Right kidney (tissue), 1 donor: Measurements from ENCODE around the gene GNG3.
"Not testable (repeated sequence)": the region's sequence is repeated elsewhere in the genome, so short reads cannot be mapped to it uniquely, and the experiment has no call there.

Source experiments
- DNase-seq: peaks from one replicate; pipeline ENCODE4 v3.0.0-alpha.2; 2016

The GNG3 gene

DNA sequence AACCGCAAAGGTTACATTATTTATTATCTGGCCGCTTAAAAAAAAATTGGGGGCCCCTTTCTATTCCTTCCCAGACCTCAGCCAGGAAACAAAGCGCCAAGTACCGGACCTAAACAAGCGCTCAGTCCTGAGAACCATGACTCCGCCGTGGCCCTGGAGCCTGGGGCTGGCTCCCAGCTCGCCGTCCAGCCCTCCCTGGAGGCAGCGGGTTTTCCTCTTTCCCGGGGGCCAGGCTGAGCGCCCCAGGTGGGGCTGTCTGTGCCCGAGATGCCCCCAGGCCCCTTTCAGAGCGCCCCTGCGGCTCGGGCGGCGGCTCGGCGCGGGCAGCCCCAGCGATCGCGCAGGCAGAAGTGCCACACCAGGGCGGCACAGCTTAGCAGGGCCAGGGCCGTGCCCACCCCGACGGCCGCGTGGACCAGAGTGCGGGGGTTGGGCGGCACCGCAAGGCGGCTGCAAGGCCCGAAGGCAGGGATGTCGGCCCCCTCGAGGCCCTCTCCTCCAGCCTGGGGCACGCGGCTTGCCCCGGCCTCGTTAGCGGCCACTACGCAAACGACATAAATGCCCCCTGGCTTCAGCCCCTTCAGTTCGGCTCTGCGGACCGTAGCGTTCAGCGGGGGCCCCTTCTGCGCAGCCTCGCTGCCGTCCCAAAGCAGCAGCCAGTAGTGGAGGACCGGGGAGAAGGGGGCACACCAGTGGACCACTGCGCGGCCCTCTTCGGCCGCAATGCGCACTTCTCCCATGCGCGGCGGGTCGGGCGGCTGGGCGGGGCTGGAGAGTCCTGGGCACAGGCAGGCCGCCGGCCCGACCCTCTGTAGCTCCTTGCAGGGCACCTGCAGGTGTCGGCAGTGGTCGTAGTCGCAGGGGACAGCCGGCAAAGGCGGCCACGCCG is 19.7 kb upstream of the GNG3 start:
- peak; percentile 80 for DNase-seq

DNA sequence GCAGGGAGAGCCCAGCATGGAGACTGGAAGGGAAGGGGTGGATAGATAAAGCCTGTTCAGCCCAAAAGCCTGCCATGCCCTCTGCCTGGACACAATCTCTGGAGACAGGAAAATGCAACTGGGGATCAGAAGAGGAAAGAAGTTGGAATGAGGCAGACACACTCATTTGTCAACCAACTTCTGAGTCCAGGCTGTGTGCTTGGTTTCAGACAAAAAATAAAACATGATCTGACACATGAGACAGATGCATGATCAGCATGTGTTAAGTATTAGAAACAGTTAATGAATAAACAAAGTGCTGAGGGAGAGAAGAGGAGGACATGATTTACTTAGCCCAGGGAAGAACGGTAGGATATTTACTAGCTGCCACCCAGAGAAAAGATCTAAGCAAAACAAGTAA is 19.0 kb upstream of the GNG3 start:
- DNase-seq: no peak

DNA sequence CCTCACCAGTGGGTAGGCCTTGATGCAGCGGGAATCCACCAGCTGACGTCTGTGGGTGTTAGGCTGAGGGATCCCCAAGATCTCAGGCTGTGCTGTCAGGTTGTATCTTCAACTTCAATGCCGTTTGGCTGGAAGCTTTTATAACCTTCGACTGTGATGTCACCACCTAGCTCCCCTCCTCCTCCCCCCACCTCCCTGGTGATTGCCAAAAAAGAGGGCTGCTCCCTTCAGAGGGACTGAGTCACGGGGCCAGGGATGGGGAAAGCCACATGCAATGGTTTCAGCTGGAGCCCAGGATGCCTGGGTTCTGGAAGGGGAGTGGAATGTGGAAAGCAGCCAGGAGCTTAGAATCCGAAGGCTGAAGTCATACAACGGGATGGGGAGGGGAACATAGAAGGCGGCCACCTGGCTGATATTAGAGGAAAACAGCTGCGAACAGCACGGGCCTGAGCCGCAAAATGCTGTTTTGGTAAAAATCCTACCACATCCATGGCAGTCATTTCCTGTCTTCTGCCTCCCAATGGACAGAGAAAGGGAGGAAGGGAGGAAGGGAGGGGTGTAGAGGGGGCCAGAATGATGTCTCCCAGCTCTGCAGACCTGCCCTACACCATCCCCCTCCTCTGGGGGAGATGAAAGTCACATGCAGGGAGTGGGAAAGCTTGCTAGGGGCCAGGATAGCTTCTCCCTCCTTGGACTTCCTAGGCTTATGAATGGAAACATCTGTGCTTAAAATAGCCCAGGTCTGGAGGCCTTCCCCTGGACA is 17.9 kb upstream of the GNG3 start, which contains the start of gene LRRN4CL:
Gene LRRN4CL (minus strand): TSS at position 110 of the 763 bp plus-strand sequence. CDS start 1,022 bp downstream, outside the sequence.
- DNase-seq: peak; percentile 17

DNA sequence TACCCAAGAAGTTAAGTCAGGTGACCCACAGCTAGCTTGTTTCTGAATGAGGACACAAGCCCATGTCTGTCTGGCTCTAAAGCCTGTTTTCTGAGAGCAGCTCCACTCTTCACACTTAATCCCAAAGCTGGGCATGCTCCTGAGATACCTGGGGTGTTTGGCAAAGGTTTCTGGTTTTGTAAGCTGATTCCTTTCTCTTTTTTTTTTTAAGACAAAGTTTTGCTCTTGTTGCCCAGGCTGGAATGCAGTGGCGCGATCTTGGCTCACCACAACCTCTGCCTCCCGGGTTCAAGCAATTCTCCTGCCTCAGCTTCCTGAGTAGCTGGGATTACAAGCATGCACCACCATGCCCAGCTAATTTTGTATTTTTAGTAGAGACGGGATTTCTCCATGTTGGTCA is 13.9 kb upstream of the GNG3 start:
- DNase-seq: not testable (repeated sequence)

DNA sequence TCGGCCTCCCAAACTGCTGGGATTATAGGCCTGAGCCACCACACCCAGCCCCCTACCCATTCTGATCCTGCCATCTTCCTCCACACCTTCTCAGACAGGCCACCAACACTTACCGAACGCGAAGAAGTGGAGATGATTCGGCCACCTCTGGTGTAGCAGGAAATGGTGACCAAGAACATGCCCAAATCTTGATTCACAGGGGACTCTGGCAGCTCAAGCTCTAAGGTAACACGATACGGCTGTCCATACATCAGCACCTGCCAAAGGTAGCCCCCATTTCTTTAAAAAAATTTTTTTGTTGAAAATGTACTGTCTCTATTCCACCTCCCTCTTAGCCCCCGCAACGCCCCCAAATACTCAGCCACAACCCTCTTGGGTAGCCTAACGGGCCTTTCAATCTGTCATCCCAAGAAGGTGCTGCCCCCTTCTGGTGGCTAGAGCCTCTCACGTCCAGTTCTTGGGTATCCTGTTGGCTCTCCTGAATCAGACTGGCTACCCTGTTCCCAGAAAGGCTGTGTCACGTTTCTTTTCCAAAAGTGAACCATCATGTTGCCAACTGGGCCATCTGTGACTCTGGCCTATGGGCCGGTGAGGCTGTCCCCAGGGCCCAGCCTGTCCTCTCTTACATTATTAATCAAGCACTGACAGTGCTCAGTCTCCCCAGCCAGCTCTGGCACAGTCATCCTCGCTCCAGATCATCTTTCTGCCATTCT is 12.9 kb upstream of the GNG3 start:
- peak; percentile 51 for DNase-seq

DNA sequence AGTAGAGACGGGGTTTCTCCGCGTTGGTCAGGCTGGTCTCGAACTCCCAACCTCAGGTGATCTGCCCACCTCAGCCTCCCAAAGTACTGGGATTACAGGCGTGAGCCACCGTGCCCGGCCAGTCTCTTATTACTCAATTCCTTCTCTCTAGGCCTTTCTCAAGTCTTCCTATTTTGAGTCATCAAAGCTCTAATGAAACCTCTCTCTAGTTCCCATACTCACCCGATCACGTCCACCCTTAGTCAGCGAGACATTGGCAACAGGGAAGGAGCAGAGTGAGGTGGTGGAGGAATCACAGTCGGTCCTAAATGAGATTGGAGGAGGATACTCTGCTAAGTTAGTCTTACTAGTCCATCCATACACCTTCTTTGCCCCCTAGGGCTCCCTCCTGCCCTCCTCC is 5.2 kb upstream of the GNG3 start:
- no peak for DNase-seq

DNA sequence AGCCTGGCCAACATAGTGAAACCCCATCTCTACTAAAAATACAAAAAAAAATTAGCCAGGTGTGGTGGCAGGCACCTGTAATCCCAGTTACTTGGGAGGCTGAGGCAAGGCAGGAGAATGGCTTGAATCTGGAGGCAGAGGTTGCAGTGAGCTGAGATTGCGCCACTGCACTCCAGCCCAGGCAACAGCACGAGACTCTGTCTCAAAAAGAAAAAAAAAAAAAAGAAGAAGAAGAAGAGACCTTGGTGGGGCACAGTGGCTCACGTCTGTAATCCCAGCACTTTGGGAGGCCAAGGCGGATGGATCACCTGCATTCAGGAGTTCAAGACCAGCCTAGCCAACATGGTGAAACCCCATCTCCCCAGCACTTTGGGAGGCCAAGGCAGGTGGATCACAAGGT is 3.6 kb upstream of the GNG3 start:
- DNase-seq: not testable (repeated sequence)

DNA sequence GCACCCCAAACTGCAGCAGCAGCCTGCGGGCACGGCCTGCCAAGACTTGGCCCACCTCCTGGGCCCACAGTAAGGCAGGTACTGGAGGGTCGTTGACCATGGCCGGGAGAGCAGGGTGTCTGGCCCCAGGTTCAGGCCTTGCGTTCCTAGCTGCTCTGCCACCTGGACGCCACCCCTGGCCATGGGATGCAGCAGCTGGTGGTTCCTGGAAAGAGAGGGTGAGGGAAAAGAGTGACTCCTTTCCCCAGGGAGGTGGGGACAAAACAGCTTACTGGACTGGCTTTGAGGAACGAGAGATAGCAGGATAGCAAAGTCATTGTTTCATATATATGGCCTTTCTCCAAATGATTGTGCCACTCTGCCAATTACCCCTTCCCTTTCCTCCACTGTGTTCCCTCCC is 2.1 kb upstream of the GNG3 start:
- peak; percentile 12 for DNase-seq

DNA sequence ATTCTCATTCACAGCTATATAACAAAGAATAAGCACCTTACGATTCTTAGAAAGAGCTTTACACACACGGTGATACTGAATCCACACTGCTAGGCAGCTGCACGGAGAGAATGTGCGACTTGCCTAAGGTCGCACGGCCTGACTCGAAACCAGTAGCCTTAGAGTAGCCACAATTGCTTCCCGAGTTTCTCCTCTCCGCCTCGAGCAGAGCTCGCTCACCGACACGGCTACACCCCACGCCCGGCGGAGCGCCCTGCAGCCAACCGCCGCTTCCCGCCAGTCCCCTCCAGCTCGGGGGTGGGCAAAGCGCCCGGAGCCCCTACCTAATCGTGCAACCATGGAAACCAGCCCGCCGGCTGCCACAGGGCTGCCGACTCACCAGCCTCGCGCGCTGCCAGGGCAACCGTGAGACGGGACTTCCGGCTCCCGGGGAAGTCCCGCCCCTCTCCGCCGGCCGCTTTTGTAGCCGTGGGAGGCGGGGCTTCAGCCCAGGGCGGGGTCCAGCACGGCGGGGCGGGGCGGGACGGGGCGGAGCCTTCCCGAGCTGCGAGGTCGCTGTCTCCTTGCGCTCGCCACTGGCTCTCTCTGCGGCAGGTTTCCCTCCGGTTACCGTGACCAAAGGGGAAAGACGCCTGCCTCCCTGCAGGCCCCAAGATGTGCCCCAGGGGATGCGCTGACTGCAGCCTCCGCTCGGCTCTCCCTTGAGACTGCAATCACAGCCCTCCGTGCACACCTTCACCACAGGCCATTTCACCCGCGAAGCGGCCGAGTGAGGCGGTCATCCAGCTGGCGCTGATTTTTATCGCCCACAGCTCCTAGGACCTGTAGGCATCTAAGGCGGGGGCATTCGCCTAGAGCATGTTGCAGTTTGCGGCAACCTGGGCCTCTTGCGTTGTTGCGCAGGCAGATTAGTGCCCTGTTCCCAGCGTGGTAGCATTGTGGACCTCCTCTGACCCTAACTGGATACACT is 1.3 kb upstream of the GNG3 start:
- peak; percentile 89 for DNase-seq

DNA sequence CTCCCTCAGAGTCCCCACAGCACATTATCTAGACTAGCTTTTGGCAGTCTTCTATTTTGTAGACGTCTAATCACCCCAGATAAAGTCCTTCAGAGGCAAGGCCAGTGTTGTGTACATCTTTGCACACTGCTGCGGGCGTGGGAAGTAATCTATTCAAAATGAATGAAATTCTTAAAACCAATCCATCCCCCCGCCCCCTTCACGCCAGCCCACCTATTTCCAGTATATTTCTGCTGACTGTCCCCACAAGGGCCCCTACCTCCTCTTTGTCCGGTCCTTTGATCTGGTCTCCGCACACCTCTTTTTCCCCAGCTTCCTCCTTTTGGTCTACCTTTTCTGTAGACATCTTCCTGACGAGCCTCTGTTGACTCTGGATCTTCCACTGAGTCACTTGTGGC is 627 bp upstream of the GNG3 start:
- no peak for DNase-seq

DNA sequence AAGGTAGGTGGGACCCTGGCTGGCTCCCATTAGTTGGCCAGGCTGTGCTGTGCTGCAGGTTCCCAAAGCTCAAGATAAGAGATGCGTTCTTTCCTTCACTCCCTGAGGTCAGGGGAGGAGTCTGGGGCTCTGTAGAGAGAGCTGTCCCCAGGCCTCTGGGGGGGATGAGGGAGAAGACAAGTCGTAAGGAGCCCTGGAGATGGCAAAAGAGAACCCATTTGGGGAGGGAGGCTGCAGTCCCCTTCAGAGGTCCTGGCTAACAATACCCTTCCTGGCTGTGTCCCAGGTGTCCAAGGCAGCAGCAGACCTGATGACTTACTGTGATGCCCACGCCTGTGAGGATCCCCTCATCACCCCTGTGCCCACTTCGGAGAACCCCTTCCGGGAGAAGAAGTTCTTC is 916 bp downstream of the GNG3 start:
- DNase-seq: no peak

DNA sequence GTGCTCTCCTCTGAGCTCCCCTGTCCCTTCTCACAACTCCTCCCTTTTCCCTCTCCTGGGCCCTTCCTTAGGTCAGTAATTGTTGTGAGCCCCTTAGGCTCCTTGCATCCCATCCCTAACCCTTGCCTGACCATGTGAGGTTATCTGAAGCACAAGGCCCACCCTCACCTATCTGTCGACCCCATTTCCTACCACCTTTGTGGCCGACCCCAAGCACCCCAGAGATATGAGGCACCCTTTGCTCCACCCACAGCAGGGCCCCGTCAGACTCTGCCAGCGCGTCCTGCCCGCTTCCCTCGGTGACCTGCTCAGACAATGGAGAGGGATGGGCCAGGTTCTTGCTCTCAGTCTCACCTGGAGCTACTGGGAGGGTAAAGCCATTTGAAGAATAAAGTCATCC is 1.3 kb downstream of the GNG3 start:
- no peak for DNase-seq

DNA sequence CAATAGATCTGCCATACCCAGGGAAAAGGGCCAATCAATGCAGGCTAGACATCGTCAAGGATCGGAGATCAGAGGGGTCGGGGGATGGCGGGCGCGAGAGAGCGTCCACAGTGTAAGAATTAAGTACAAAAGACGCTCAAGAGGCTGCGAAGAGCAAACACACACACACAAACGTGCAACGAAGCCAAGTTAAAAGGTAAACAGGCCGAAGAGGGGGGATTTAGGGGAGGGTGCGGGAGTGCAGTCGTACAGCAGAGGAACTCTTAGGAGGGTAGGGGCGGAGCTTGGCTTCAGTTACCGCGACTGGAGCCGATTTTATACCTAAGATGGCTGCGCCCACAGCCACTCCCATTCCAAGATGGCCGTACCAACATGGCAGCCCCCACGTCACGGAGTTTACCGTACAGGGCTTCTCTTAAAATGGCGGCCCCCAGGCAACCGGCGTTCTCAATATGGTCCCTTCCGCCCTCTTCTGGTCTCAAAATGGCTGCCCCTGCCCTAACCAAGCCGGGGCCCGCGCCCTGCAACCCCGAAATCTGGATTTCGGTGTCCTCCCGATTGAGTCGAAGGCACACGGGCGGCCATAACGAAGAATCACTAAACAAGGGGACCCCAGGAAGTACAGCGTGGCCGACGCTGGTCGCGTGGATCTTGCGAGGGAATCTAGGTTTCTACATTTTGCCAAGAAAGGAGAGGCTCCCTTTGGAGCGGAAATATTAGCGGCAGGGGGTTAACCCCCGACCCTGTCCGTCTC is 1.9 kb downstream of the GNG3 start:
- peak; percentile 89 for DNase-seq

DNA sequence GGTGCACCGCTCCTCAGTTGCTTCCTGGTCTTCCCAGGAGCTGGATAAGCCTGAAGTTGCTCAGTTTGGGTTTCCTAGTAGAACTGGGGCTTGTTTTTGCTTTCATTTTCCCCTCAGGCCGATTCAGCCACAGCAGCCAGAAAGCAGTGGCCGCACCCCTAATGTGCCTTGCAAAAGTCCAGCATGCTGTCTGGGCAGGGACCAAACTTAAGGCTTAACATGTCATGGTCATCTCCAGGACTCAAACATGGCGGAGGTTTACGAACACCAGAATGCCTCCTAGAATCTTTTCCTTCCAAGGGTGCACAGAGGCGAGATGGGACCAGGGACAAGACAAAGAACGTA is 2.5 kb downstream of the GNG3 start:
- DNase-seq: no peak

DNA sequence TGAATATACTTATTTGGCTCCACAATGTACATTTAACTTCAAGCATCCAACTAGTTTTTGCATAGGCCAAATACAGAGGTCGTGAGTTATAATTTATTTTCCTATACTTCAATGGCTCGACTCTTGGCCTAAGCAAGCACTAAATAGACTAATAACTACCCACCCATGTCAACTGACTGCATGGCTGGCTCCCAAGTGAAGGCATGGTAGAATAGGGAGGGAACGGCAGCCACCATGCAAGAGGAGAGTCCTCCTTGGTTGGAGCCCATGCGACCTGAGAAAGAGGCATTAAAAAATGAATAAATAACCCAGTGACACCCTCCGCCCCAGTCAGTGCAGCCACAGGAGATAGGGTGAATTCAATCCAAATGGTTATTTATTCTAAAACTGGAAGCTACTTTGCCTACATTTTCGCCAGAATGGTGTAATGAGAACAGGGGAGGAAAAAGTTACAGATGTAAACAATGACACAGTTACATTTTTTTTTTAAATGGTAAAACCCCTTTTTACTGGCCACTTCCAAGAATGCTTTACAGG is 4.9 kb downstream of the GNG3 start:
- no peak for DNase-seq

DNA sequence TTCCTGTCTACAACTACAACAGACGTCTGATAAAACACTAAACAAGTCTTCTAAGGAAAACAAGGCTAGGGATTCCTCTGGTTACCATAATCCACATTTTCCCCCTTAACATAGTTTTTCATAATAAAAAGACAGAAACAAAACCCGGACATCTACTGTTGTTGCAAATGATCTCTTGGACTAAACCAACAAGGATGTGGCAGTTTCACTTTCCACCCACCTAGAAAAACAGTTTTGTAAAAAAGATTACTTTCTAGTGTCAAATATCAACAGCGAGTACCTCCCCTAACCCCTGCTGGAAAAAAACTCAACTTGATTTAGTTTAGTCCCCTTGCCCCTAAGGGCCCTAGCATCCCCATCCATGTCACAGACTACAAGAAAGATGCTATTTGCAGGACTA is 5.4 kb downstream of the GNG3 start:
- no peak for DNase-seq

DNA sequence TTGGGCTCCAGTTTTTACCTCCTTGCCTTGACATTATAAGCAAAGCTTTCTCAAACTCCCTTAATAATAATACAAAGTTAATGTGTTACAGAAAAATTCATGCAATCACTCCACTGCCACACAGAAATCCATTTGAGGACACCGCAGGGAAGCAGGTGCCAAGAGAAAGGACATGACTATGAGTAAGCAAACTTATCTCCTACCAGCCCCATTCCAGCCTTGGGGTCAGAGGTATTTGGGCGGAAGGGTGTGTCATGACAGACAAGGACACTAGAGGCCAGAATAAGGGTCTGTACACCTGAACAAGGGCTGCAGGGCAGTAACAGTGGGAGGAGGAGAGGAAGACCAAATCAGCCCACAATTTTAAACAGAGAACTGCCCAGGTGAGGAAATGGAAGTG is 5.9 kb downstream of the GNG3 start:
- no peak for DNase-seq

DNA sequence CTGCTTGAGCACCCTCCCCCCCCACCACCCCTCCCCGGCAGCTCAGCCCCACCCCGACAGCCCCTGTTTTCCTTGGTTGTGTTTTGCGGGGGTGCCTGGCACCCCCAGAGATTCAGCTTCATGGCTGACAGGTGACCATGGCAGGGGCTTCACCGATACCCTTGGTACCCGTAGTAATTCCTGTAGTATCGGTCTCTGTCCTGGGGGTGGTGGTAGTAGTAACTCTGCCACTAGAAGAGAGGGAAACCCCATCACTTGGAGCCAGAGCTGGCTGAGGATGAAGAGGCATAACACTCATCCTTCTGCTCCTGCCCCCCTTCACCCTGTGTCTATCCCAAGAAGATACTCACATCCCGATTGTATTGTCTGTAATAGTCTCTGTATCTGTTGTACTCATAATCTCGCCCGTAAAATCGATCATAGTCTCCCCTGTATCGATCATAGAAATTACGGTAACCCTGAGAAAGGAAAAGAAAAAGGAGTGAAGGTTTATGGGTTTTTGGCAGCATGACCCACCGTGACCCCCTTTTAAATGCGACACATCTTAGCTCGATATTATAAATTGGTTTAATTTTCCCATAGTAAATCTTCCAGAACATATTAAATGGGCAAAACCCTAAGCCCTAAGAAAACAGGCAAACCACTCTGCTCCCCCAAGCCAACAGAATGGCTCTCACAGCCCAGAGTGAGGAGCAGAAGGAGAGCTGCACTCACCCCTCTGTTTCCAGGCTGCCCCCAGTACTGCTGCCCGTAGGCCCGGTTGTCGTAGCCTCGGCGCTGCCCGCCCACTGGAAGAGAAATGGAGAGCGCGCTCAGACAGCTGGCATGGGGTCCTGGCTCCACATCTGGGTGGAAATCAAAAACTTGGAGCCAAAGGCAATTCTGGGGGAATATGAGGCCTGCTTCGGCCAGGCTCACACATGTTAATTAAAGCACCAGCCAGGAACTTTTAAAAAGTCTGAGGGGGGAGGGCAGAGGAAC is 8.0 kb downstream of the GNG3 start:
- DNase-seq: no peak

DNA sequence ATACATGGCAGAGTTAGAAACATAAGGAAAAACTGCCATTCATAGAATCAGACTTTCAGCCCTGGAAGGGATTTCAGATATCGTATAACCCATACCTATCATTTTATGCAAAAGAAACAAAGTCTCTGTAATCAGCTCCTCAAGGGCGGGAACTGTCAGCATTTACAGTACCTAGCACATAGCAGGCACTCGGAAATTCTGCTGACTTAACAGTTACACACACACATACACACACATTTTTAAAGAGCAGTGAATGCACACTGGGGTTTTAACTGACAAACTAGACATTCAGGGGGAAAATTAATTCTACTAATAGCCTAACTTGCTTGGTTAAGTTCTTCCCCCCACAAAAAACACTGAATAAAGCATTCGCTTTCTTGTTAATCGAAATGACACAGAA is 8.7 kb downstream of the GNG3 start:
- no peak for DNase-seq

DNA sequence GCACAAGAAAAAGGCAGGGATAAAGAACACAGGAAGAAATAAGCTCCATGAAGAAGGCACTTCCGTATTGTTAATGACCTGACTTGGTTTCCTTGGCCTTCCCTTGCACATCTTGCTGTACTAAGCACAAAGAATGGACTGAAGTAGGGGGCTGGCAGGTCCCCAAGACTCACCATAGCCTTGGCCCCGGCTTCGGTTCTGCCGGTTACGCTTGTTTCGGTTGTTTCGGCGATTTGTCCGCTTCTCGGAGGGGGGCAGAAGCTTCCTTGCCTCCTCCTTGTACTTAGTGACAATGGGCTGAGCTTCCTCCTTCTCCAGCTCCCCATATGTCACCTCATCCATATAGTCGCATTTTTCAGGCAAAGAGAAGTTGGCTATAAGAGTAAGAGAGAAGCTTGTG is 9.3 kb downstream of the GNG3 start:
- DNase-seq: no peak
